Parathyroid adenoma (tissue), 2 donors: ENCODE data around the gene ZDHHC16.

ENCODE experiments used
- H2AFZ ChIP-seq: fragments of 300-600 bp; sonication (generic); one replicate; pipeline ENCODE4 v1.7.0; 2017; ENCODE audit warnings: antibody characterized with exemption, mild to moderate bottlenecking
- H3K27ac ChIP-seq: fragments of 300-600 bp; sonication (generic); one replicate; pipeline ENCODE4 v1.7.0; 2017
- H3K27me3 ChIP-seq: fragments of 300-600 bp; sonication (generic); one replicate; pipeline ENCODE4 v1.7.0; 2017; ENCODE audit warnings: low read length; ENCODE audit not compliant: control insufficient read depth, insufficient read depth
- H3K36me3 ChIP-seq: fragments of 300-600 bp; sonication (generic); one replicate; pipeline ENCODE4 v1.7.0; 2017; ENCODE audit warnings: low read length; ENCODE audit not compliant: control insufficient read depth, insufficient read depth
- H3K4me1 ChIP-seq: fragments of 300-600 bp; sonication (generic); one replicate; pipeline ENCODE4 v1.7.0; 2017; ENCODE audit warnings: control low read depth
- H3K4me2 ChIP-seq: fragments of 300-600 bp; sonication (generic); one replicate; pipeline ENCODE4 v1.7.0; 2017; ENCODE audit warnings: low read length
- H3K4me3 ChIP-seq: fragments of 300-600 bp; sonication (generic); one replicate; pipeline ENCODE4 v1.7.0; 2017; ENCODE audit warnings: low read depth, low read length
- H3K79me2 ChIP-seq: fragments of 300-600 bp; sonication (generic); one replicate; pipeline ENCODE4 v1.7.0; 2017; ENCODE audit warnings: control low read depth
- H3K9ac ChIP-seq: fragments of 300-600 bp; sonication (generic); one replicate; pipeline ENCODE4 v1.7.0; 2017; ENCODE audit warnings: mild to moderate bottlenecking
- H3K9me3 ChIP-seq: fragments of 300-600 bp; sonication (generic); one replicate; pipeline ENCODE4 v1.7.0; 2017; ENCODE audit warnings: low read length; ENCODE audit not compliant: control insufficient read depth
- TF ChIP-seq, protein P1 (sequence below): fragments of 300-600 bp; sonication (generic); IDR thresholded peaks from one replicate; pipeline ENCODE4 v1.7.0; 2017; ENCODE audit warnings: antibody characterized with exemption, mild to moderate bottlenecking
- donor health status: primary hyperparathyroidism.

Gene ZDHHC16

DNA sequence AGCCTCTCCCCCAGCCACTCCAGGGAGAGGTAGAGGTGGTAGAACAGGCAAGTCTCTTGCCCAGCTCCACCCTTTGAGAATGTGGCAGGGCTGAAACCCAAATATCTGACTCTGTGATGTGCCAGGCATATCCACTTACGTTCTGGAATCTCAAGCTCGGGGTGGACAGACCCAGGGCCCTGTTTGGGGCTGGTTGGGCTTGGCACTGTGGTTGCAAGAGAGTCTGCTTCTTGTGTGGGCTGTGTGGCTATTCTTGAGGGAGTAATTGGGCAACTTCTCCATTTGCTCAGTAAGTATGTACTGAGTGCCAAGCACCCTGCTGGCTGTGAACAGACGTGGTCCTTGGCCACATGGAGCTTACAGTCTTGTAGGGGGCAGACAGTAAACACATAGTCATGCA is 57.4 kb downstream of the ZDHHC16 start:
- H3K79me2 ChIP-seq: peaks cover 19% of the 10 kb centered on the region
- H3K27me3 ChIP-seq: no peaks in the 10 kb centered on the region
- H3K9me3 ChIP-seq: no peaks in the 10 kb centered on the region
- TF ChIP-seq, protein P1, sequence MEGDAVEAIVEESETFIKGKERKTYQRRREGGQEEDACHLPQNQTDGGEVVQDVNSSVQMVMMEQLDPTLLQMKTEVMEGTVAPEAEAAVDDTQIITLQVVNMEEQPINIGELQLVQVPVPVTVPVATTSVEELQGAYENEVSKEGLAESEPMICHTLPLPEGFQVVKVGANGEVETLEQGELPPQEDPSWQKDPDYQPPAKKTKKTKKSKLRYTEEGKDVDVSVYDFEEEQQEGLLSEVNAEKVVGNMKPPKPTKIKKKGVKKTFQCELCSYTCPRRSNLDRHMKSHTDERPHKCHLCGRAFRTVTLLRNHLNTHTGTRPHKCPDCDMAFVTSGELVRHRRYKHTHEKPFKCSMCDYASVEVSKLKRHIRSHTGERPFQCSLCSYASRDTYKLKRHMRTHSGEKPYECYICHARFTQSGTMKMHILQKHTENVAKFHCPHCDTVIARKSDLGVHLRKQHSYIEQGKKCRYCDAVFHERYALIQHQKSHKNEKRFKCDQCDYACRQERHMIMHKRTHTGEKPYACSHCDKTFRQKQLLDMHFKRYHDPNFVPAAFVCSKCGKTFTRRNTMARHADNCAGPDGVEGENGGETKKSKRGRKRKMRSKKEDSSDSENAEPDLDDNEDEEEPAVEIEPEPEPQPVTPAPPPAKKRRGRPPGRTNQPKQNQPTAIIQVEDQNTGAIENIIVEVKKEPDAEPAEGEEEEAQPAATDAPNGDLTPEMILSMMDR: no peak
- H3K4me1 ChIP-seq: peaks cover 3% of the 10 kb centered on the region
- no peak overlapping the region for H3K9ac ChIP-seq
- no peaks in the 10 kb centered on the region for H3K36me3 ChIP-seq
- H3K27ac ChIP-seq: no peak overlapping the region
- H3K4me2 ChIP-seq: no peak overlapping the region
- H2AFZ ChIP-seq: no peak overlapping the region
- no peak overlapping the region for H3K4me3 ChIP-seq

DNA sequence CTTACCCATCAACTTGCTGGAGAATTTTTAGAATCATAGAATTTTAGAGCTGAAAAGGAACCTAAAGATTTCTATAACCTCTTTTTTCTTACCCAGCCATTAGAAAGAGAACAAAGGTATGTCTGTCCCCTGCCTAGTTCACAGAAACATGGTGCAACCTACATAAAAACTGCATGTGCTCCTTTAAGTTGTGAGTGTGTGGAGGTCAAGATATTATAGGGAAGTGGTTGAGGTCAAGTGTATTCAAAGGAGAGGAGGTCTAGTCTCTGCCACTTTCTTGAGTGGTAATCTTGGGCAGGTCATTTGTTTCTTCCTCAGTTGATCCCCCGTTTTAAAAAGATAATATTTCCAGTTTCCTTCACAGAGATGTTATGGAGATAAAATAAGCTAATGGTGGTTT is 59.2 kb downstream of the ZDHHC16 start:
- Histone ChIP-seq H3K4me1 (no peaks in the 10 kb centered on the region), H3K9ac (no peak overlapping the region), H3K36me3 (no peaks in the 10 kb centered on the region), H3K4me2 (no peak overlapping the region), H3K4me3 (no peak overlapping the region), H2AFZ (no peak overlapping the region), H3K27me3 (no peaks in the 10 kb centered on the region), H3K9me3 (no peaks in the 10 kb centered on the region), H3K79me2 (peaks cover 19% of the 10 kb centered on the region), H3K27ac (no peak overlapping the region)
- TF ChIP-seq, protein P1: no peak

DNA sequence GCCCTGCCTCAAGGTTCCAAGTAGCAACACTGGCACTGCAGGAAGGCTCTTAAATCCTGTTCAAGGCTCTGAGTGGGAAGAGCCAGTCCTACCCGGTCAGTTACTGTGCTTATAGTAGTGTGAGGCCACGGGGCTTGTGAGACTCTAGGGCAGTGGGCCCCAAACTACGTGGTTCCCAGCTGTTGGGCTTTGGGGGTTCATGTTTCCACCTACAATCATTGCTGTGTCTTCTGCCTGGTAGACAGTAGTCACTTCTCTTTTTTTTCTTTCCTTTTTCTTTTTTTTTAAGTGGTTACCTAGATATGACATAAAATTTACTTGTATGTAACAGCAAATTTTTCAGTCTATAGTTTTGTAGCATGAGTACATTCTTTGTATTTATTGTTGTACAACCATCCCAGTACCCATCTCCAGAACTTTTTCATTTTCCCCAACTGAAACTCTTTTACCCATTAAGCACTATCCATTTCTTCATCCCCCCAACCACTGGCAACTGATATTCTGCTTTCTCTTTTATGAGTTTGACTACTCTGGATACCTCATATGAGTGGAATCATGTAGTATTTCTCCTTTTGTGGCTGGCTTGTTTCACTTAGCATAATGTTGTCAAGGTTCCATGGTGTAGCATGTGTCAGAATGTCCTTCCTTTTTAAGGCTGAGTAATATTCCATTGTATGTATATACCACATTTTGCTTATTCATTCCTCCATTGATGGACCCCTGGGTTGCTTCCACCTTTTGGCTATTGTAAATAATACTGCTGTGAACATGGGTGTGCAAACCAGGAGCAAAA is 60.4 kb downstream of the ZDHHC16 start:
- H3K79me2 ChIP-seq: peaks cover 19% of the 10 kb centered on the region
- no peak overlapping the region for H3K27ac ChIP-seq
- no peaks in the 10 kb centered on the region for H3K27me3 ChIP-seq
- TF ChIP-seq, protein P1: no peak
- H3K9ac ChIP-seq: no peak overlapping the region
- no peaks in the 10 kb centered on the region for H3K9me3 ChIP-seq
- H3K4me3 ChIP-seq: no peak overlapping the region
- no peak overlapping the region for H2AFZ ChIP-seq
- H3K4me2 ChIP-seq: no peak overlapping the region
- no peaks in the 10 kb centered on the region for H3K36me3 ChIP-seq
- H3K4me1 ChIP-seq: no peaks in the 10 kb centered on the region
